ENCODE data around the gene PIM1. TPM values are rescaled to one million over a fixed set of nuclear protein-coding genes. Genes with fewer than 3 reads are reported as not detected.
A peak's percentile ranks its signal among the peaks of the same experiment; 100 is the strongest.
"Not testable (repeated sequence)": the region's sequence is repeated elsewhere in the genome, so short reads cannot be mapped to it uniquely, and the experiment has no call there.

The PIM1 gene
- polyA plus RNA-seq, 1 of the 3 experiments (the other 2 are of a cell fraction) = 33.9 TPM

DNA sequence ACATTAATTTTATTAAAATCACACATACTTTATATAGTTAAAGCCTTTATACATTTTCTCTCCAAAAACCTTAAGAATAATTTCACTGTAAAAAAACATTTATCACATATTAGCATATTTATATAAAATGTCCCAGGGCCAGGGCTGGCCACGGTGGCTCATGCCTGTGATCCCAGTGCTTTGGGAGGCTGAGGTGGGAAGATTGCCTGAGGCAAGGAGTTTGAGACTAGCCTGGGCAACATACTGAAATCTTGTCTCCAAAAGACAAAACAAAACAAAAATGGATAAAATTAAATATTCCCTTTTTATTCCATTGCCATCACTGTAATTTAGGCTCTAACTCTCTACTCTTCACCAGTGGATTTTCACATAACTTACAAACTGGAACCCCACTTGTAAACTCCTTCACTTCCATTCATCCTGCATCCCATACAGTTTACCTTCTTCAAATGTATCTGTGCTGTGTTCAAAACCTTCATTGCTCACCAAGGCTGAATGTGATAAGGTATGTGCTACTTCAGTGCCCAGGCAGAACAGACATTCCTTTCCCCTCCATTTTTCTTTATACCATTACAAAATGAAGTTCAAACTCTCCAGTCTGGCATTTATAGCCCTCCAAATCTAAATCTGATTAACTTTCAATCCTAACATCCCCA lies 42.9 kb upstream of the PIM1 start:
- POLR2A ChIA-PET = interaction anchor here (0.6 kb wide), 1 partner anchor 74 kb away, joined by 3 read pairs; no protein-coding TSS in a partner anchor
- no peak overlapping the region for H3K27ac ChIP-seq (ENCODE audit: low read depth in 2 of 2, low read length in 1 of 2)
- no peaks in the 10 kb centered on the region for H3K27me3 ChIP-seq (ENCODE audit: insufficient read depth)
- WGBS (ENCODE audit: low lambda C conversion rate) = 96% methylated on average over 1 of the region's 1 CpG
- CTCF ChIA-PET = interaction anchor here (5.1 kb wide), 1 partner anchor 75 kb away, joined by 61 read pairs; no protein-coding TSS in a partner anchor
- H3K9ac ChIP-seq = no peak overlapping the region
- no peak for TF ChIP-seq EZH2phosphoT487 (IDR thresholded peaks at IDR 0.05; ENCODE audit: borderline replicate concordance, low read depth)
- no peak for DNase-seq
- H3K4me1 ChIP-seq (ENCODE audit: control insufficient read depth in 1 of 2, insufficient read depth in 2 of 2, low read depth in 1 of 2, low read length in 1 of 2) = peaks cover 11 to 12% of the 10 kb centered on the region in 2 experiments; a peak in 2 of 4 replicates
- no peaks in the 10 kb centered on the region for H3K36me3 ChIP-seq (replicated peaks in 1 of 2; ENCODE audit: control insufficient read depth in 1 of 2, insufficient read depth in 2 of 2, low read length in 1 of 2)
- H3K9me2 ChIP-seq = no peaks in the 10 kb centered on the region
- no peak overlapping the region for H3K4me2 ChIP-seq
- H3K4me3 ChIP-seq (ENCODE audit: low read depth in 2 of 2, low read length in 1 of 2) = no peak overlapping the region
- peaks cover 4% of the 10 kb centered on the region for H3F3A ChIP-seq (replicated peaks; ENCODE audit: insufficient read depth)
- no peaks in the 10 kb centered on the region for H3K79me2 ChIP-seq (ENCODE audit: insufficient read depth)
- H4K20me1 ChIP-seq (ENCODE audit: insufficient read depth) = no peaks in the 10 kb centered on the region
- no peak overlapping the region for H2AFZ ChIP-seq (ENCODE audit: low read depth)
- no peaks in the 10 kb centered on the region for H3K9me3 ChIP-seq

GRCh38 chr6:37127961-37128862 lies 41.7 kb upstream of the PIM1 start:
- H3F3A ChIP-seq (replicated peaks; ENCODE audit: insufficient read depth) = peaks cover 4% of the 10 kb centered on the region
- no peak overlapping the region for H3K4me2 ChIP-seq
- 60% methylated on average over 8 of the region's 8 CpGs for WGBS (ENCODE audit: low lambda C conversion rate)
- POLR2A ChIA-PET = interaction anchor here (1.4 kb wide), 1 partner anchor 41 kb away, joined by 4 read pairs; the partner anchor contains the start of gene PIM1
- peaks cover 11 to 12% of the 10 kb centered on the region in 2 experiments; a peak in 2 of 4 replicates for H3K4me1 ChIP-seq (ENCODE audit: control insufficient read depth in 1 of 2, insufficient read depth in 2 of 2, low read depth in 1 of 2, low read length in 1 of 2)
- no peak overlapping the region; the same call in 1 of the 2 replicates for H3K9ac ChIP-seq
- TF ChIP-seq SMC3 (IDR thresholded peaks at IDR 0.05; ENCODE audit: low read depth, low read length) = no peak
- no peak for TF ChIP-seq GABPA (IDR thresholded peaks at IDR 0.05; ENCODE audit: low read depth)
- no peak for TF ChIP-seq REST (IDR thresholded peaks at IDR 0.05; ENCODE audit: low read depth, low read length)
- TF ChIP-seq RFX5 (IDR thresholded peaks at IDR 0.05; ENCODE audit: low read length) = no peak
- no peak for TF ChIP-seq TCF12 (IDR thresholded peaks at IDR 0.05)
- peak; percentile 35; the same call in 1 of the 2 replicates for TF ChIP-seq NFIC (IDR thresholded peaks at IDR 0.05; ENCODE audit: borderline replicate concordance)
- TF ChIP-seq ELF1 (IDR thresholded peaks at IDR 0.05) = no peak
- TF ChIP-seq CTCF (IDR thresholded peaks at IDR 0.05) = peak; percentile 14; the same call in 1 of the 2 replicates
- no peaks in the 10 kb centered on the region for H3K9me2 ChIP-seq
- CTCF ChIA-PET = interaction anchor here (1.2 to 5.1 kb wide), 4 partner anchors 10 to 110 kb away, joined by 3 to 61 read pairs (median 7); no protein-coding TSS in a partner anchor
- no peaks in the 10 kb centered on the region for H3K79me2 ChIP-seq (ENCODE audit: insufficient read depth)
- H3K27me3 ChIP-seq (ENCODE audit: insufficient read depth) = no peaks in the 10 kb centered on the region
- no peak overlapping the region for H2AFZ ChIP-seq (ENCODE audit: low read depth)
- H3K27ac ChIP-seq (ENCODE audit: low read depth in 2 of 2, low read length in 1 of 2) = peak overlapping the region in 1 of 2 experiments; percentile 15; a peak in 2 of 4 replicates
- DNase-seq = no peak
- no peaks in the 10 kb centered on the region for H4K20me1 ChIP-seq (ENCODE audit: insufficient read depth)
- H3K4me3 ChIP-seq (ENCODE audit: low read depth in 2 of 2, low read length in 1 of 2) = no peak overlapping the region
- H3K36me3 ChIP-seq (replicated peaks in 1 of 2; ENCODE audit: control insufficient read depth in 1 of 2, insufficient read depth in 2 of 2, low read length in 1 of 2) = no peaks in the 10 kb centered on the region
- H3K9me3 ChIP-seq = no peaks in the 10 kb centered on the region

DNA sequence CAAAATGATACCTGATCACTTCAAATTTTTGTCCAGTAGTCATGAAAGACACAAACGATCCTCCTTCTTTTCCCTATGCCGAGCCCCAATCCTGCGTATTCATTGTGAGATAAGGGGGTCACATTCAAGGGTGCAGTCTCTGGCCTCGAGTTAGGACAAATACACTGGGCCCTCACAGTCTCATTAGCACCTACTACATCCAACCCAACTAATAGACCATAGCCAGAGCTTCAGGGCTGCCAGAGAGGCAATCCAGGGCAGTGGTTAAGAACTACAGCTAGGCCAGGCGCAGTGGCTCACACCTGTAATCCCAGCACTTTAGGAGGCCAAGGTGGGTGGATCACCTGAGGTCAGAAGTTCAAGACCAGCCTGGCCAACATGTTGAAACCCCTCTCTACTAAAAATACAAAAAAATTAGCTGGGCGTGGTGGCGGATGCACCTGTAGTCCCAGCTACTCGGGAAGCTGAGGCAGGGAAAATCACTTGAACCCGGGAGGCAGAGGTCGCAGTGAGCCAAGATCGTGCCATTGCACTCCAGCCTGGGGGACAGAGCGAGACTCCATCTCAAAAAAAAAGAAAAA lies 41.0 kb upstream of the PIM1 start:
- H3K79me2 ChIP-seq (ENCODE audit: insufficient read depth); H3K9me3 ChIP-seq; DNase-seq; H4K20me1 ChIP-seq (ENCODE audit: insufficient read depth); H2AFZ ChIP-seq (ENCODE audit: low read depth); H3F3A ChIP-seq (replicated peaks; ENCODE audit: insufficient read depth); H3K9ac ChIP-seq; H3K27me3 ChIP-seq (ENCODE audit: insufficient read depth); H3K36me3 ChIP-seq (replicated peaks in 1 of 2; ENCODE audit: control insufficient read depth in 1 of 2, insufficient read depth in 2 of 2, low read length in 1 of 2); H3K9me2 ChIP-seq; H3K4me3 ChIP-seq (ENCODE audit: low read depth in 2 of 2, low read length in 1 of 2); H3K4me2 ChIP-seq: not testable (repeated sequence)
- ChIA-PET CTCF (interaction anchor here (1.8 to 5.1 kb wide), 3 partner anchors 77 to 110 kb away, joined by 7 to 61 read pairs (median 7); no protein-coding TSS in a partner anchor), POLR2A (interaction anchor here (1.4 kb wide), 1 partner anchor 41 kb away, joined by 4 read pairs; the partner anchor contains the start of gene PIM1)
- 96% methylated on average over 12 of the region's 12 CpGs for WGBS (ENCODE audit: low lambda C conversion rate)
- peak overlapping the region in 1 of 2 experiments; percentile 15; a peak in 1 of 4 replicates for H3K27ac ChIP-seq (ENCODE audit: low read depth in 2 of 2, low read length in 1 of 2)
- peaks cover 12 to 15% of the 10 kb centered on the region in 2 experiments; a peak in 2 of 4 replicates for H3K4me1 ChIP-seq (ENCODE audit: control insufficient read depth in 1 of 2, insufficient read depth in 2 of 2, low read depth in 1 of 2, low read length in 1 of 2)
